SJSA1 (cell line): ENCODE measurements around the gene ABHD5. TPM values are rescaled to one million over a fixed set of nuclear protein-coding genes. Genes with fewer than 3 reads are reported as not detected.

Experiments used
- DNase-seq, 2 experiments: peaks; one replicate each; pipeline ENCODE4 v3.0.0-alpha.2; 2015 to 2020; ENCODE audit warnings: low spot score in 2 of 2, low read depth in 1 of 2
- H3K27ac ChIP-seq: fragments of 250-450 bp; sonication (Bioruptor Pico); 2 replicates; pipeline ENCODE4 v1.5.1; 2020; ENCODE audit warnings: mild to moderate bottlenecking, moderate library complexity
- H3K27me3 ChIP-seq: fragments of 250-450 bp; sonication (Bioruptor Pico); replicated peaks from 2 replicates; pipeline ENCODE4 v1.5.1; 2020; ENCODE audit warnings: mild to moderate bottlenecking, moderate library complexity
- H3K36me3 ChIP-seq: fragments of 250-450 bp; sonication (Bioruptor Pico); 2 replicates; pipeline ENCODE4 v1.5.1; 2020; ENCODE audit warnings: mild to moderate bottlenecking
- H3K4me1 ChIP-seq: fragments of 250-450 bp; sonication (Bioruptor Pico); replicated peaks from 2 replicates; pipeline ENCODE4 v1.6.1; 2021; ENCODE audit warnings: mild to moderate bottlenecking
- H3K4me3 ChIP-seq: fragments of 250-450 bp; sonication (Bioruptor Pico); 2 replicates; pipeline ENCODE4 v1.5.1; 2020; ENCODE audit warnings: mild to moderate bottlenecking
- H3K9me3 ChIP-seq: fragments of 250-450 bp; sonication (Bioruptor Pico); replicated peaks from 2 replicates; pipeline ENCODE4 v1.5.1; 2020; ENCODE audit warnings: mild to moderate bottlenecking
- total RNA-seq: library from RNA; depleted of rRNA; stranded (reverse); fragments of >200 nt; shearing (Covaris generic); gene quantifications from 2 replicates; pipeline ENCODE4 v1.2.3, GENCODE V29; 2014; rRNA removed

The ABHD5 gene
- total RNA-seq, 1 experiment from 2014 or later: 18.6 TPM

DNA sequence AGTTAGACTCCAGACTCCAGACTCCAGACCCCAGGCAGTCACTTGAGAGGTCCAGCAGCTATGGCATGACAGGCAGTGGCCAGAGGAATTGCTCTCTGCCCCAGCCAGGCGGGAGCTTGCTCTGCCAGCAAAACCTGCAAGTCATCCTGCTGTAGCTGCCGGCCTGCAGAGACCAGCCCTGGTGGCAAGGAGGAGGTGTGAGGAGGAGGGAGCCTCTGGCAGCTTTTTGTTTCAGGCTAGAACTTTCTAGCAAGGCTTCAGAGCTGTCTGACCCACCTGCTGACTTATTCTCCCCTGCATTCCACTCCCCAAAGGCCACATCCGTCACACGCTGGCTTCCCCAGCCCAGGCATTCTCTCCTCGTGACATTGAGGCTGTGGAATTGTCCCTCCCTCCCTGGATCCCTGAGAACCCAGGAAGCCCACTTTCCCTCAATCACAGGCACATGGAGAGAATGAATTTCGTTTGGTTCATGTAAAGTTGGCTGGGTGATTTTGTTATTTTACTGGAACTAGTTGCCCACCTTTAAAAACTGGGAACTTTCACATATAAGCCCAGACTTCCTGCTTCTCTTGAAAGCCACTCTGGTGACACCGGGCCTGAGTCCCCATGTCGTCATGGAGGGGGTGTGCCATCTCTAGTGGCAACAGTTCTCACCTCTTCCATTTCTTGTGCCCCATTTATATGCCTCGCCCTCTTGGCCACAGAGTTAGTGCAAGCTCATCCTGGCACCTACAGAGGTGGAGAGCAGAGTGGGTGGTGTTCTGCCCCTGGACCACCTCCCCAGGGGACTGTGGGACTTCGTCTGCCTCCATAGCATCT is 82.7 kb downstream of the ABHD5 start:
- DNase-seq: no peak
- no peaks in the 10 kb centered on the region for H3K9me3 ChIP-seq
- H3K36me3 ChIP-seq: no peaks in the 10 kb centered on the region
- no peak overlapping the region for H3K4me3 ChIP-seq
- no peak overlapping the region for H3K27ac ChIP-seq
- no peaks in the 10 kb centered on the region for H3K27me3 ChIP-seq
- H3K4me1 ChIP-seq: peaks cover 19% of the 10 kb centered on the region

DNA sequence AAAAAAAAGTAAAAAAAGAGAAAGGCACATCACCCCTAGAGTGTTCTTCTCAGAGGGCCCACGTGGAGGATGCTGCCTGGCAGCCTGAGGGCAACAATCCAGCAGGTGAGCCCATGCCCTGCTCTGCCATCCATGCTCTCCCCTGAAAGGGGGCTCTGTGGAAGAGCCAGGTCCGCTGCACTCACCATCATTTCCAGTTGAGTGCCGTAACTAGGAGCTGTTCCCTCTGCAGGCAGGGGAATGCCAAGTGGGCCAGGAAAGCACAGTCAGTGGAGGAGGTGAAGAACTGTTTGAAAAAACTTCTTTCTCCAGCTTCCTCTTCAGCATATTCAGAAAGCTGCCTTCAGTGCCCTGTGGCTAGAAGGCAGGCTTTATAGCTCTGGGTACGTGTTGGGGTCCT is 84.1 kb downstream of the ABHD5 start:
- Histone ChIP-seq H3K27ac (no peak overlapping the region), H3K9me3 (no peaks in the 10 kb centered on the region), H3K4me3 (no peak overlapping the region), H3K27me3 (no peaks in the 10 kb centered on the region), H3K36me3 (no peaks in the 10 kb centered on the region), H3K4me1 (peaks cover 11% of the 10 kb centered on the region)
- DNase-seq: no peak

DNA sequence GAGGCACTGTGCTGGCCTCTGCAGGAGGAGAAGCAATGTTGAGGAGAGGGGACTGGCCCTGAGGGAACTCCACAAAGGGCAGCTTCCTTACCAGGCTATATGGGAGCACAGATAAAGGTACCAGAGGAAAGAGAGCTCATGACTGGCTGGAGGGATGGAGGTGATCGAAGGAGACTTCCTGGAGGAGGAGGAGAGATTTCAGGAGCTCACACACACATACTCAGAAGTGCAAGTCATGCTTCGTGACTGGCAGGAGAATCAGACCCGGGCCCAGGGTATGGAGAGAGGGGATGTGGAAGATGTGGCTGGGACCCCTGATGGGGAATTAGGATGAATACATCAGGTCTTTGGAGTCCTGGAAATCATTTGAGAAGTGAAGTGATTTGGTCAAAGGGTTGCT is 85.4 kb downstream of the ABHD5 start:
- Histone ChIP-seq H3K27ac (no peak overlapping the region), H3K9me3 (no peaks in the 10 kb centered on the region), H3K4me1 (no peaks in the 10 kb centered on the region), H3K27me3 (no peaks in the 10 kb centered on the region), H3K4me3 (no peak overlapping the region), H3K36me3 (no peaks in the 10 kb centered on the region)
- no peak for DNase-seq

DNA sequence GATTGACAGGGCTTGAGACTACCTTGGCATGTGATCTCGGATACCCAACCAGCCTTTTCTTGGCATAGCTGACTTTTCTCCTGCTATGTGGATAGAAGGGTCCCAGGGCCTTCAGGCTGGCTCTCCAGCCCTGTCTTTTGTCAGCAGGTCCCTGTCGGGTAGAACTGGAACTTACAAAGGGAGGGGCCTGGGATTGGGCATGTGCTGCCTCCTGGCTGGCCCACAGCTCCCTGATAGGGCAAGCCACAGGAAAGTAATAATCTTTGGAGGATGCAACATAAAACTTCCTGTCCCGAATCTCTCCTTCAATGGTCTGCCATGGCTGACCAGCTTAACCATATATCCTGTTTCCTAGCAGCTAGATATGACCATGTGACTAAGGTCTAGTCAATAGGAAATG is 89.1 kb downstream of the ABHD5 start:
- Histone ChIP-seq H3K4me3 (no peak overlapping the region), H3K4me1 (peaks cover 4% of the 10 kb centered on the region), H3K27me3 (no peaks in the 10 kb centered on the region), H3K36me3 (no peaks in the 10 kb centered on the region), H3K27ac (no peak overlapping the region), H3K9me3 (no peaks in the 10 kb centered on the region)
- no peak for DNase-seq

DNA sequence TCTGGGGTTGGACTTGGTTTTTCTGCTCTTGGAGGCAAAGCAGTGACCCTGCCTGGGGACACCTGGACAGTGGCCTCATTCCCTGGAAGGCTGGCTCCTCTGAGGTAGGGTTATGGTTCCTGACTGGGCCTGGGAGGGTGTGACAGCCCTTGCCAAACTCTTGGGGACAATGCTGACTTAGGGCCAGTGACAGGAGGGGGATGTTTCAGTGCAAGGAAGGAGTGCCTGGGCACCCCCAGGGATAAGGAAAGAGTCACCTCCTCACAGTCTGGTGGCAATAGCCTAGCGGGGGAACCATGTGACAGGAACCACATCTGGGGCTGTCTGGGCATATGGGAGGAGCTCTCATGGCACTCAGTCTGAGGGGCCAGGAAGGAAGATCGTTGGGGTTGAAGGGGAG is 91.8 kb downstream of the ABHD5 start:
- H3K4me3 ChIP-seq: no peak overlapping the region
- H3K4me1 ChIP-seq: peaks cover 23% of the 10 kb centered on the region
- no peak for DNase-seq
- H3K9me3 ChIP-seq: no peaks in the 10 kb centered on the region; the same call in 1 of the 2 replicates
- H3K36me3 ChIP-seq: no peaks in the 10 kb centered on the region
- H3K27me3 ChIP-seq: no peaks in the 10 kb centered on the region
- H3K27ac ChIP-seq: no peak overlapping the region

Other genes with a start within 250 kb of the ABHD5 start
- 9.9 and 16.3 TPM in 2 replicates for gene ANO10, start 68.9 kb upstream of the ABHD5 start, total RNA-seq